NB4 (cell line): ENCODE results near the gene YIPF2.

Source experiments
- POLR2A ChIP-seq: IDR thresholded peaks from 2 replicates; pipeline ENCODE4 v1.6.1; 2011; ENCODE audit warnings: mild to moderate bottlenecking; ENCODE audit not compliant: insufficient read length; ENCODE audit errors: extremely low read depth
- TF ChIP-seq, protein P1 (sequence below): IDR thresholded peaks from one replicate; pipeline ENCODE4 v1.5.1; 2012; ENCODE audit warnings: low read depth, low read length

DNA sequence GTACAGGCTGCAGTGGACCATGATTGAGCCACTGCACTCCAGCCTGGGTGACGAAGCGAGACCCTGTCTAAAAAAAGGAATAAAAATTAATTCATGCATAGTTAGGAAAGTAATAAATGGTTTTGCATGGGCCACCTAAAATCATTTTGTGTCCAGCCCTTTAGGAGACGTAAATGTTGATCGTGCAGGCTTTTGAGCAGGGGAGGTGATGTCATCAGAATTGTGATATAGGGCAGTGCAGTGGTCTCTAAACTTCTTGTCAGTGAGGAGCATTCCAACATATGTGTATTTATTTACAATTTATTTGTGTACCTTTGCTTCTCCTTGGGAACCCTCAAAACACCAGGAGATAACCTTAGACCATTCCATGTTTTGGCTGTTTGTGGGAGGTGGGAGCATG is 35.4 kb upstream of the YIPF2 start:
- TF ChIP-seq, protein P1, sequence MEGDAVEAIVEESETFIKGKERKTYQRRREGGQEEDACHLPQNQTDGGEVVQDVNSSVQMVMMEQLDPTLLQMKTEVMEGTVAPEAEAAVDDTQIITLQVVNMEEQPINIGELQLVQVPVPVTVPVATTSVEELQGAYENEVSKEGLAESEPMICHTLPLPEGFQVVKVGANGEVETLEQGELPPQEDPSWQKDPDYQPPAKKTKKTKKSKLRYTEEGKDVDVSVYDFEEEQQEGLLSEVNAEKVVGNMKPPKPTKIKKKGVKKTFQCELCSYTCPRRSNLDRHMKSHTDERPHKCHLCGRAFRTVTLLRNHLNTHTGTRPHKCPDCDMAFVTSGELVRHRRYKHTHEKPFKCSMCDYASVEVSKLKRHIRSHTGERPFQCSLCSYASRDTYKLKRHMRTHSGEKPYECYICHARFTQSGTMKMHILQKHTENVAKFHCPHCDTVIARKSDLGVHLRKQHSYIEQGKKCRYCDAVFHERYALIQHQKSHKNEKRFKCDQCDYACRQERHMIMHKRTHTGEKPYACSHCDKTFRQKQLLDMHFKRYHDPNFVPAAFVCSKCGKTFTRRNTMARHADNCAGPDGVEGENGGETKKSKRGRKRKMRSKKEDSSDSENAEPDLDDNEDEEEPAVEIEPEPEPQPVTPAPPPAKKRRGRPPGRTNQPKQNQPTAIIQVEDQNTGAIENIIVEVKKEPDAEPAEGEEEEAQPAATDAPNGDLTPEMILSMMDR: no peak
- TF ChIP-seq POLR2A: no peak
